ENCODE results near the gene ADAM33.

The ADAM33 gene

DNA sequence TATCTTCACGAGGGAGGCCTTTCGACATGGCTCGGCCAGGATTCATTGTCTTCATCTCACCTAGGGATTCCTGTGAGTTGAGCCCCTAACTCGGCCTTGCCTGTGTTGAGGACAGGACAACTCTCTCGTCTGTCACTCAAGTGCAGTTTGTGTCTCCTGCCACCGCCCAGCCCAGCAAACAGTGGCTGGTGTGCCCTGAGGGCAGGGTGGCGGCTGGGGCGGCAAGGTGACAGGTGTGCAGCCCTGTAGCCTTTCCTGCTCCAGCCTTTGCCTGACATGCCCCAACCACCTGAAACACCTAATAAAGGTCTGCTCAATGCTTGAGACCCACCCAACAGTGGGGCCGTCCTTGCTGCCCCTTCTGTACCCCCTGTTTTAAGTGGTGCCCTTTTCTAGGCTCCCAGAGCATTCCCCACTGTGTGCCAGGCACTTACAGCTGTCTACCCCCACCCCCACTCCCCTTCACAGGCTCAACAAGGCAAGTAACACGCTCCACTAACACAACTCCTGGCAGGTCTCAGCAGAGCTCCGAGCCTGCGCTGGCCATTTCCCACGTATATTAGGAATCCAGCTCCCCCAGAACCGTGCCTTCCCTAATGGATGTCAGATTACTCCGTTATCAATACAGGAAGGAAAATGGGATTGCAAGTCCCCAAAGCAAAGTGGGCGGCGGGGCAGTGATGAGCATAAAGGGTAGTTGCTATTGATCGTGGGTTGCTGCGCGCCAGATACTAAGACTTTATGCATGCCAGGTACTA, 36.3 kb downstream of the ADAM33 start:
- DNase-seq (ENCODE audit: low spot score): no peak

DNA sequence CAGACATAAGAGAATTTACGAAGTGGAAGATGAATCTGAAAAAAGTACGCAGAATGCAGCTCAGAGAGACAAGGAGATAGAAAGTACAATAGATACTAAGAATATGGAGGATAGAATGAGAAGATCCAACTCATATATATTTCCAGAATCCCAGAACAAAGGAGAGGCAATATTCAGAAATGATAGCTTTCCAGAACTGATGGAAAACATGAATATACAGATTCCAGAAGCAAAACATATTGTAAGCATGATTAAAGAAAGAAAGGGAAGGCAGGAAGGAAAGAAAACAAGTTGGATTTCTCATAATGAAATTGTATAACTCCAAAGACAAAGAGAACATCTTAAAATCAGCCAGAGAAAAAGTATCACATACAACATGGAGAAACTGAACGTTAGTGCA, 41.6 kb downstream of the ADAM33 start:
- no peak for DNase-seq (ENCODE audit: low spot score)

DNA sequence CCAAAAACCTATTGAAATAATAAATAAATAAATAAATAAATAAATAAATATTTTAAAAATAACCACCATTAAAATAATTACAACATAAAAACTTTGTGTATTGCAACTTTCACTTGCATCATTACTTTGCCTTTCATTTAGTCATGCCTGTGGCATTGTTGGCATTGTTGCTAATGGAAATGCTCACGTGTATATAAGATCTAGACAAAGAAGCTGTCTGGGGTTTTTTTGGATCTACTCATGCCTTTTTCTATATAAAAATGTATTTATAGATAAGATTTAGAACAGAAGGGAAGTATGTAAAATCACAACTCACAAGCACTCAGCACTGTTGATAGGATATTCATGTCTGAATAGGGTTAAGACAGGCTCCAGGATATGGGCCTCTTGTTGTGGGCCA, 46.5 kb downstream of the ADAM33 start:
- DNase-seq (ENCODE audit: low spot score): no peak

DNA sequence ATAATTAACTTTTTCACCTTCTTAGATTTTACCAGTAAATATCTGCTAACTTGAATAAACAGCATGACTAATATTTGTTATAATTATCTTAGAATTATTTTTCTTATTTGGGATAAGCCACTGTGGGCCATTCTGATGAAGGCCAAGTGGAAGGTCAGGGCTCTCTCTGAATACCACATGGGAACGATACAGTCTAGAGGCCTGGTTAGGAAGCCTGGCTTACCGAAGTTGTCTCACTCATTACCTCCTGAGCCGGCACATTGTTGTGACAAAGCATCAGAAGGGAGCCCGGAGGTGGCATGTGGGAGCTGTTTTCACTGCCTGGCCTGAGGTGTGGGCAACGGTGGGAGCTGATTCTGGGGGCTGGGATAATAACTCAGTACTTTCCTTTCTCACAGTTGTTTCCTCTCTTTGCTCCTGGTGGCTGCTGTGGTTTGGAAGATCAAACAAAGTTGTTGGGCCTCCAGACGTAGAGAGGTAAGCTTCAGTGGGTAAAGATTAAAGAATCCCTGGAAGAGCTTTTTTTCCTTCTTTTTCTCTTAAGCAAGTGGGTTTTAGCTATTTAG, 47.8 kb downstream of the ADAM33 start:
- DNase-seq (ENCODE audit: low spot score): no peak

DNA sequence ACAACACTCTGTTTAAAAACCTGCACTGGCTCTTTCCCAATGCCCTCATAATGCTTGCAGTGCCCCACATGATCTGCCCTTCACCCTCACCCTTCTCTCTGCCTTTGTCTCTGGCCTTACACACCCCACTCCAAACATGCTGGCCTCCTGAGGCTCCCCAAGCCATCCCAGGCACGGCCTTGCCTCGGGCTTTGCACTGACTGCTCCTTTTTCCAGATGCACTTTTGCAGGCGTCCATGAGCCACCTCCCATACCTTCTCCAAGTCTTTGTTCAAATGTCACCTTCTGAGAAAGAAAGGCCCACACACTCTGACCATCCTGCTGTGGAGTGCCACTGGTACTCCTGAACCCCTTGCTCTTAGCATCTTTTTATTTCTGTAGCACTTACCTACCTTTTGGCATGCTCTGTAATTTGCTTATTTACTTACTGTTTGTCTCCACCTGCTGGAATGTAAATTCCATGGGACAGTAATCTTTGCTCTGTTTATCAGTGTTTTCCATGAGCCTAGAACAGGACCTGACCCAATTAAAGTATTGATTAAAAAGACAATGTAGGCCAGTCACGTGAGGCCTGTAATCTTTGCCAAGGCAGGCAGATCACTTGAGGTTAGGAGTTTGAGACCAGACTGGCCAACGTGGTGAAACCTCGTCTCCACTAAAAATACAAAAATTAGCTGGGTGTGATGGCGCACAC, 49.4 kb downstream of the ADAM33 start:
- no peak for DNase-seq (ENCODE audit: low spot score)

DNA sequence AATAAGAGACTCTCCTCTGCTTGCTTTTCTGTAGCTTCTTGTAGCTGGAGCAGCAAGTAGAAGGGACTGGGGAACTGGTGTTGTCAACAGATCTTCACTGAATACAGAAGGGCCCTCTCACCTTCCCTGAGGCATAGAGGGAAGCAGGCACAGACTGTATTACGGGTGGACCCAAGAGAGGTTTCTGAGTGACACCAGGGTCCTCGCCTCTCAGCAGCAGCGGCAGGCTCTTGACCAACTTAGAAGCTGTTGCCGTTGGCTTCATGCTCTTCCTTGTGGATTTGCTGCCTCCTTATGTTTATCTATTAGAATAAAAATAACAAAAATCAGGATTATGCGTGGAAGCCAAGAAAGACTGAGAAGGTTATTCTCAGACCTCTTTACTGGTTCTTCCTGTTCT, 50.3 kb downstream of the ADAM33 start:
- DNase-seq (ENCODE audit: low spot score): no peak

DNA sequence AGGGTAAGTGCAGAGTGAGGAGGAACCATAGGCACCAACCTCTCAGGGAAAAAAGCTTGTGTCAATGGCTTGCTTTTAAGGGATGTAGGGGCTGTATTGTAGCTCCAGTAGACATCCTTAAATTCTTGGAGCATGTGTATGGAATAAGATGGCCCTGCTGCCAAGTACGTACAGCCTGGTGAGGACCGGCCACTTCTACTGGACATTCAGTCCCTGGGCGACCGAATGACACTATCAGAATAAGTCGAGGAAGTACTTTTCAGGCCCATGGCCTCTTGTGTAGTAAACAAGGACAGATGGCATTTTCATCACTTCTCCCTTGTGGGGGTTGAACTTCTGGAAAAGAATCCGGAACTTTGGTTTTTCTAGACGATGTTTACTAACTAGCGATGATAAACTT, 51.4 kb downstream of the ADAM33 start:
- no peak for DNase-seq (ENCODE audit: low spot score)

DNA sequence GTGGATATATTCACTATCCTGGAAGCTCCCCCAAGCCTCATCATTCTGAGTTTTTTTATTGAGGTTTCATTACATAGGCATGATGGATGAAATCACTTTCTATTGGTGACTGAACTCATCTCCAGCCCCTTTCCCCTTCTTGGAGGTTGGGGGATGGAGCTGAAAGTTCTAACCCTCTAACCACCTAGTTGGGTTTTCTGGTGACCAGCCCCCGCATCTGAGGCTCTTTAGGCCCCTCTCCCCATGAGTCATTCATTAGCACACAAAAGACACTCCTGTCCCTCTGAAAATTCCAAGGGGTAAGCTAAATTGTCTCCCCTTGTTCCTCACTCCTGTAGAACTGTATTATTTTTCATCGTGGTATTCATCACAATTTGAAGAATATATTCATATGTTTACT, 51.9 kb downstream of the ADAM33 start:
- no peak for DNase-seq (ENCODE audit: low spot score)

DNA sequence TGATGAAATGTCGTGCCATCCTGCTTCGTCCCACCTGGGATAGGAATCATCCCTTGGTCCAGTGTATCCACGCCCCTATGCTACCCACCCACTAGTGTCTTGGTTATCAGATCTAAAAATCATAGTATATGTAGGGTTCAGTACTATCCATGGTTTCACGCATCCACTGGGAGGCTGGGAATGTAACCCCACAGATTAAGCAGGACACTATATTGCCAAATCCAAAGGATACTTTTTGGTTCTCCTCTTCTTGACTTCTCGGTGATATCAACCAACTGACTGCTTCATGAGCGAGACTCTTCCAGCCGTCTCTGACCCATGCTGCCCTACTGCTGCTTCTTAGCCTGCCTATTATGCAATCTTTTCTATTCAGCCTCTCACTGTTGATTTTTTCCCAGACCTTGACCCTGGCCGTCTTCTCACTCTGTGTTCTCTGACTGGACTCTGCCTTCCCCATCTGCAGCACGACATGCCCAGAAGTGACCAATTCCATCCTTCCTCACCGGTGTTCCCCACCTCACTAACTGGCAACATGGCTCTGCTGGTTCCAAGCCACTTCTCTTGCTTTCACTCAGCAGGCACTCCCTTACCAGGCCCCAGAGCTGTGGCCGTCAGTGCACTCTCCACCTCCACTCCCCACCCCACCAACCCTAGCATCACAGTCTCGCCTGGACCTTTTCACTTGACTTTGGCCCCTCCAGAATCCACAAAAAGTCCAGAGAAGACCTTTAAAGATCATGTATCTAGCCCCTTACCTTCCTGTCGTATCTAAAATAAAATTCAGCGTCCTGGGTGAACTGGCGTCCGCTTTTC, 53.1 kb downstream of the ADAM33 start:
- DNase-seq (ENCODE audit: low spot score): no peak

DNA sequence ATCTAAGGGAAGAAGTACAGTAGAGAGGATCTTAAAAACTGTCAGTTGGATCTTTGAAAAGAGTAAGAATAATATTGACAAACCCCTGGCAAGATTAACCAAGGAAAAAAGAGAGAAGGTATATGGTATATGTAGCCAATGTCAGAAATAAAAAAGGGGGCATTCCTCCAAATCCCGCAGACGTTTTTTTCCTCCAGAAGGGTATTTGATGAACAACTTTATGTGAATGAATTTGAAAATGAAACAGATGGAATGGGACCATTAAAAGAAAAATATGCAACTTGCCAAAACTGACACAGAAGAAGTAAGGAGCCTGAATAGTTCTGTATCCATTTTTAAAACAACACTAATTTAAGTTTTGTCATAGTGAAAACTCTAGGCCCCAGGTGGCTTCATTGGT, 54.3 kb downstream of the ADAM33 start:
- no peak for DNase-seq (ENCODE audit: low spot score)

DNA sequence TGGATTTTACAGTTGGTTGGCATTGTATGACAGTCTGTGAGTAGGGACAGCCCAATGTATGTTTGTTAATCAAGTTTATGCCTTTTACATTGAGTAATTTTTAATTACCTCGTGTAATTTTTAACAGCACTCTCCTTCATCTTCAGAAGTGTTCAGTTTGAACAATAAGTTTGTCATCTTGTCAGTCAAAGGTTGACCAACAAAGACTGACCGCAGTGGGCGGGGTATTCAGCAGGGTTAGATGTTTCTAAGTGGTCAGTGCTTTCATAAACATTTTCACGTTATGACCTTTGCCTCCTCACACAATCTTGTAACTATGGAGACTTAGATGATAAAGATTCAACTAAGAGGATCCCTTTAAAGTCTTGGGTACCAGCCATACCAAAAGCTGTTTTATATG, 59.4 kb downstream of the ADAM33 start:
- DNase-seq (ENCODE audit: low spot score): no peak

DNA sequence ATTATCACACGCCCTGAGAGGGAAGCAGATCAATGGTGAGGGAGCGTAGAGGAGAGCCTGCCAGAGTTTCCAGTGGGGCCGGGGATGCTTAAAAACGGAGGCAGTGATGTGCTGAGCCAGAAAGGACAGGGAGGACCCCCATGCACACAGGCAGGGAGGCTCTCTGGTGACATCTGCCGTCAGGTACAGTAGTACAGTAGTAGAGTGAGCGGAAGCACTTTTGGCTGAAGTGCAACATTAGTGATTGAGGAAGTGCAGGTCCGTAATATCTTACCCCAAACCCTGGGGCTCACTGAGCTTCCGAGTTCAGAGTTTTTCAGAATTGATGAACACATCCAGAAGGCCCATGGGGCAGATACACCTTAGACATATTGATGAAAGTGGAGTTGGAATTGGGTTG, 60.7 kb downstream of the ADAM33 start:
- DNase-seq (ENCODE audit: low spot score): no peak
